HG02973 (cell line): ENCODE measurements around the gene ACOT2.
"Not testable (repeated sequence)": the region's sequence is repeated elsewhere in the genome, so short reads cannot be mapped to it uniquely, and the experiment has no call there.

Source experiments
- ATAC-seq: cut with Tn5 transposase; IDR thresholded peaks from one replicate; pipeline ENCODE4 v1.9.1; 2021; ENCODE audit warnings: moderate library complexity; ENCODE audit not compliant: unreplicated experiment

ACOT2 gene

DNA sequence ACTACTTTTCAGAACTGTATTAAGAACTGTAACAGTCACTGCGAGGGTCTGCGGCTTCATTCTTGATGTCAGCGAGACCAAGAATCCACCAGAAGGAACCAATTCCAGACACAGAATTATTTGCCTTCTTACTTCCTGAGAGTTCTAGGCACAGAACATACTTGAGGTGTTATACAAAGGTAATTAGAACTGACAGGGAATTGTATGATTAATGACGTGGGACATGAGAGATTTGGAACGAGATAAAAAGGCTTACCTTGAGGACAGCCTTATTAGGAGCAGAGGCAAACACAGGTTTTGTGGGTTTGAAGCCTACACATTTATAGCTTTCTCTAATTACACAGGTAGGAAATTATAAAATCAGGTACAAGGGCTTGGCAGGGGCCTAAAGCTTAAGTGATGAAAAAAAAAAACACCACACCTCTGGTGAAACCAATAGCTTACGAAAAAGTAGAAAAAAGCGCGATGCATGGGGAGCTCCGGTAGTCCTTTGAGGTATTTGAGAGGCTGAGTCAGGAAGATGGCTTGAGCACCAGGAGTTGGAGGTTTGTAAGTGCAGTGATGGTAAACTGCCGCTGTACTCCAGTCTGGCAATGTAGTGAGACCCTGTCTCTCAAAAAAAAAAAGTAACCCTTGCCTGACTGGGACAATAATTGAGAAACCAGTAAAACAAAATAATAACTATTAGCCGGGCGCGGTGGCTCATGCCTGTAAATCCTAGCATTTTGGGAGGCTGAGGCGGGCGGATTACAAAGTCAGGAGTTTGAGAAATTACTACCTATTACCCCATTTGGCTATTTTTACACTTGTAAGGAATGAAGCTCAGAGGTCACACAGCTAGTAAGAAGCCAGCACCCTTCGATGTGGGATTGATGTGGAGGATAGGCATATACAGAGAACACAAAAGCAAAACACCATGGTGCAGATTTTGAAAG is 795 bp upstream of the ACOT2 start:
- ATAC-seq: no peak

DNA sequence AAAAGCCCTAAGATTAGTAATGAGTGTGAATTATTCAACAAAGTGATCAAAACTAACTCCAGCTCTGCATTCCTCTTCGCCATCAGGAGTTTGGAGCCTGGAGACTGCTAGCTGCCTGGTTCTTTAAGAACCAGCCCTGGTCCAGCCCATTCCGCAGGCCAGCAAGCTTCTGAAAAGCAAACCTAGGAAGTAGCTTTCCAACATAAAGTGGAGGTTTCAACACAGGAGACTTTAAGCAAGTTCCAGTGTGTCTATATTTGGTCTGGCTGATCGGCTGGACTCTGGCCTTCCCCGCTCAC is 178 bp upstream of the ACOT2 start:
- ATAC-seq: not testable (repeated sequence)

DNA sequence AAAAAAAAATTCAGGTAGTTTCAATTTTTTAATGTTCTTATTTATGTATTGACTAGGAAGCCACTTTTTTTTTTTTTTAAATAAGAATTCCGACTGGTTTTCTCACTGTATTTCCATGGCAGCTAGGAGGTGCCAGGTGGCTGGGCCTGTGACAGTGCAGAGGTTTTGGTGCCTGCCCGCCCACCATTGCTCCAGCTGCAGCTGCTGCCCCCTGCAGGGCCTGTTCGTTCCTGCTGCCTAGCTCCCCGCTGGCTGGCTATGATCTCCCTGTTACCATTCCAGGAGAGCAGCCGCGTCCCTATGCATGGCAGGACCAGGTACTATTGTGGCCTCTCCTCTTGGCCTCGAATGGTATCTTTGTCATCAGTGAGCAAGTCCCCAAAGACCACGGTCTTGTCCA is 1.9 kb downstream of the ACOT2 start:
- ATAC-seq: peak; percentile 45

DNA sequence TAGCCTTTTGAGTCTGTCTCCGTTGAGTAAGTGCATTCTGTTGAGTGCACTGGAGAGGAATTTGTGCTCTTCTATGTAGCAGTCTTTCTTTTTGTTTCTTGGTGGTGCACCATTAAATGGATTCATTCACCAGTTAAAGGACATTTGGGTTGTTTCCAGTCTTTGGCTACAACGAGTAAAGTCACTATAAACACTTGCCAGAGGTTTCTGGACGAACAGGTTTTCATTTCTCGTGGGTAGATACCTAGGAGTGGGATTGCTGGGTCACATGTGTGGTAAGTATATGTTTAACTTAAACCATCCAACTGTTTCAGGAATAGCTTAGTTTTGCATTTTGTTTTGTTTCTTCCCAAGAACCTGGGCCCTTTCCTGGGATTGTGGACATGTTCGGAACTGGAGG is 4.0 kb downstream of the ACOT2 start:
- not testable (repeated sequence) for ATAC-seq

DNA sequence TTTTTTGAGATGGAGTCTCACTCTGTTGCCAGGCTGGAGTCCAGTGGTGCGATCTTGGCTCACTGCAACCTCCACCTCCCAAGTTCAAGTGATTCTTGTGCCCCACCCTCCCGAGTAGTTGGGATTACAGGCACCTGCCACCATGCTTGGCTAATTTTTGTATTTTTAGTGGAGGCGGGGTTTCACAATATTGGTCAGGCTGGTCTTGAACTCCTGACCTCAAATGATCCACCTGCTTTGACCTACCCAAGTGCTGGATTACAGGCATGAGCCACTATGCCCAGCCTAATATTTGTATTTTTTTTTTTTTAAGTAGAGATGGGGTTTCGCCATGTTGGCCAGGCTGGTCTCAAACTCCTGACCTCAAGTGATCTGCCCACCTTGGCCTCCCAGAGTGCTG is 4.7 kb downstream of the ACOT2 start:
- not testable (repeated sequence) for ATAC-seq

DNA sequence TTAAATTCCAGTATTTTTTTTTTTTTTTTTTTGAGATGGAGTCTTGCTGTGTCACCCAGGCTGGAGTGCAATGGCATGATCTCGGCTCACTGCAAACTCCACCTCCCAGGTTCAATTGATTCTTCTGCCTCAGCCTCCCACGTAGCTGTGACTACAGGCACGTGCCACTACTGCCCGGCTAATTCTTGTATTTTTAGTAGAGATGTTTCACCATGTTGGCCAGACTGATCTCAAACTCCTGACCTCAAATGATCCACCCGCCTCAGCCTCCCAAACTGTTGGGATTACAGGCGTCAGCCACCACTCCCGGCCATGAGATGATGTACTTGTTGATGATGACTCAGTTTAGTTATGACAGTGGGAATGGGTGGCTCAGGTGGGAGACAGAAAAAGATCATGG is 5.2 kb downstream of the ACOT2 start:
- ATAC-seq: not testable (repeated sequence)

DNA sequence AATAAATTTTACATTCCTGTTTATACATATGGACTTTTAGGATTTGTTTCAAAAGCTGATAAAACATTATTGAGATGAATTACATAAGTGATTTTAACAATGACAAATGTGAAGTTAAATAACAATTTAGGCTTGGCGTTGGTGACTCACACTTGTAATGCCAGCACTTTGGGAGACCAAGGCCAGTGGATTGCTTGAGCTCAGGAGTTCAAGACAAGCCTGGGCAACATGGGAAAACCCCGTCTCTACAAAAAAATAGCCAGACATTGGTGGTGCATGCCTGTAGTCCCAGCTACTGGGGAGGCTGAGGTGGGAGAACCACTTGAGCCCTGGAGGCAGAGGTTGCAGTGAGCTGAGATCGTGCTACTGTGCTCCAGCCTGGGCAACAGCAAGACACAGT is 7.4 kb downstream of the ACOT2 start:
- ATAC-seq: no peak

DNA sequence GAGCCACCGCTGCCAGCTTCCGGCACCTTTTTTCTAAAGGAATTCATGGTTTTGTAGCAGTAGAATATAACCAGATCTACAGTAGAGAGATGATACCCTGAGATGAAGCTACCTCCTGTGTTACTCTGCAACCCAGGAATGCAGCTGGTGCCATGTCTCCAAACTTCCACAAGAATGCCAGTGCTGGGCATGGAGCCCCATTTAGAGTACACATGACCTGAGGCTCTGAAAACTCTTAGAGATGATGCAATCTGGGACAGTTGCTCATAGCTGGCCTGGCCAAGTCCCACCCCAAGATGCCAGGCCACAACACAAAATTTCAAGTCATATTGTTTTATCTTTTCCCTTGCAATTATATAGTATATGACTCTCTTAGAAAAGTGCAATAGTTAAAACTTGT is 8.2 kb downstream of the ACOT2 start:
- ATAC-seq: not testable (repeated sequence)

DNA sequence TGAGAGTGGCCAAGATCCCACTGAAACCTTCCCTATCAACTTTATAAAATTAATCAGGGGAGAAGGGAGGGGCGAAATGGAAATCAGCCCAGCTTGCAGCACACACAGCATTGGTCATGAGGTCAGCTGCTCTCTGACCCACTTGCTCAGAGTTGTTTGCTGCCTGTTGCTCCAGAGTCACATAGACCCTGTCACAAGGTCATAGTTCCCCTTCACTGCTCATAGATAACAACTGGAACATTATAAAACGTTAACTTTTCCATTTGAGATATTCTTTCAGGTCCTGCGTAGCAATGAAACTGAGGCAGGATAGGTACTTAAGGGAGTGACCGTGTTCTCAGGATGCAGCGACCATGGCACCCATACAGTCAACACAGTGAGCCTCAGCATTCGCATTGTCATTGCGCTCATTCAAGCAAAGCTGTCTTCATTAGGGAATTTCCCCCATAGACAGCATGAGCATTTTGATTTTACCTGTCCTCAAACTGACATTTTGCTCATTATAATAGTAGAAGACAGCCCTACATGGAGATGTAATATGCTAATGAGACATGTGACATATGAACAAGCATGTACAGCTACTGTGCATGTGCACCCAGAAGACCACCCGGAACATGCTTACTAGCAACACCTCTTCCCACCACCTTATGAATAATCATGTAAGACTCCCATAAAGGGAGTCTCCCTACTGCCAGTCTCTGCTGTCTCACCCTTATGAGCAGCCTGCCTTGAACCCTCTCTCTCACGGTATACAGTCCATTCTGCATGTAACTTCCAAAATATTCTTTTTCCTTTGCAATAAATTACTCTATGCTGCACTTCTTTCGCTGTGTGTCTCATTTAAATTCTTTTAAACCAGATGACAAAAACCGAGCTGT is 13.3 kb downstream of the ACOT2 start:
- not testable (repeated sequence) for ATAC-seq

DNA sequence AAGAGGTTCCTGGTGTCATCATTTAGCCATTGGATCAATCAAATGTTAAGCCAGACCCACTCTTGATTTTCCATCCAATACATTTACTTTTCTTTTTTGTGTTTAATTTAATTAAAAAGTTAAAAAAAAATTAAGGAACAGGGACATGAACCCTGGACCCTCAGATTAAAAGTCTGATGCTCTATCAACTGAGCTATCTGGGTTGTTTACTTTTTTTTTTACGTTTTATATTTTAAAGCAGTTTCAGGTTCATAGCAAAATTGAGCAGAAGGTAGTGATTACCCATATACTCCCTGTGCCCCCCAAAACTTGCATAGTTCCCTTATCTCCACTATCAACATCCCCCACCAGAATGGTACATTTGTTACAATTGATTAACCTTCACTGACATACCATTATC is 19.7 kb downstream of the ACOT2 start:
- no peak for ATAC-seq

DNA sequence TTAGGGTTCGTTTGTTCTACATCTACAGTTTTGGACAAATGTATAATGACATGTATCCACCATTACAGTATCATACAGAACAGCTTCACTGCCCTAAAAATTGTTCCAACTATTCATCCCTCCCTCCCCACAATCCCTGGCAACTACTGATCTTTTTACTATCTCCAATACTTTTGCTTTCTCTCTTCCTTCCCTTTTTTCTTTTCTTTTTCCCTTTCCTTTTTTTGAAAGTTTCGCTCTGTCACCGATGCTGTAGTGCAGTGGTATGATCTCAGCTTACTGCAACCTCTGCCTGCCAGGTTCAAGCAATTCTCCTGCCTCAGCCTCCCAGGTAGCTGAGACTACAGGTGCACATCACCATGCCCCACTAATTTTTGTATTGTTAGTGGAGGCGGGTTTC is 20.1 kb downstream of the ACOT2 start:
- ATAC-seq: no peak

DNA sequence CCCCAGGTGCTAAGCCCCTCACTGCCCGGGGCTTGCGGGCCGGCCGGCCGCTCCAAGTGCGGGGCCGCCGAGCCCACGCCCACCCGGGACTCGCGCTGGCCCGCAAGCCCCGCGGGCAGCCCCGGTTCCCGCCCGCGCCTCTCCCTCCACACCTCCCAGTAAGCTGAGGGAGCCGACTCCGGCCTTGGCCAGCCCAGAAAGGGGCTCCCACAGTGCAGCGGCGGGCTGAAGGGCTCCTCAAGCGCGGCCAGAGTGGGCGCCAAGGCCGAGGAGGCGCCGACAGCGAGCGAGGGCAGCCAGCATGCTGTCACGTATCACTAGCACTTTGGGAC is 21.6 kb downstream of the ACOT2 start:
- ATAC-seq: not testable (repeated sequence)

DNA sequence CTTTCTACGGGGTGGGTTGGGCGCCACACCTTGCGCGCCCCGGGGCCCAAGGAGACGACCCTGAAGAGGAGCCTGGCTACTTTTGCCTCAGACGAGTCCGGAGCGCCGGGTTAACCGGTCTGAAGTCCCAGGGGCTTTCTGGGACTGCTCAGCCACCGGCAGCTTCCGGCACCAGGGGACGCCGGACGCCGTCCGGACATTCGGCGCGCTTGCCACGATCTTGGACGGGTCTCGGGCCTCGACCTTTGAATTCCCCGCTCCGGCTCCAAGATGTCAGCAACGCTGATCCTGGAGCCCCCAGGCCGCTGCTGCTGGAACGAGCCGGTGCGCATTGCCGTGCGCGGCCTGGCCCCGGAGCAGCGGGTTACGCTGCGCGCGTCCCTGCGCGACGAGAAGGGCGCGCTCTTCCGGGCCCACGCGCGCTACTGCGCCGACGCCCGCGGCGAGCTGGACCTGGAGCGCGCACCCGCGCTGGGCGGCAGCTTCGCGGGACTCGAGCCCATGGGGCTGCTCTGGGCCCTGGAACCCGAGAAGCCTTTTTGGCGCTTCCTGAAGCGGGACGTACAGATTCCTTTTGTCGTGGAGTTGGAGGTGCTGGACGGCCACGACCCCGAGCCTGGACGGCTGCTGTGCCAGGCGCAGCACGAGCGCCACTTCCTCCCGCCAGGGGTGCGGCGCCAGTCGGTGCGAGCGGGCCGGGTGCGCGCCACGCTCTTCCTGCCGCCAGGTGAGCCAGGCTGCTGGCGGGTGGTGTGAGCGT is 22.9 kb downstream of the ACOT2 start, which contains the start of gene ACOT4:
TSS of gene ACOT4 (plus strand) at position 184 of the 760 bp plus-strand sequence. CDS start at position 271, 87 bp downstream.
- ATAC-seq: no peak

DNA sequence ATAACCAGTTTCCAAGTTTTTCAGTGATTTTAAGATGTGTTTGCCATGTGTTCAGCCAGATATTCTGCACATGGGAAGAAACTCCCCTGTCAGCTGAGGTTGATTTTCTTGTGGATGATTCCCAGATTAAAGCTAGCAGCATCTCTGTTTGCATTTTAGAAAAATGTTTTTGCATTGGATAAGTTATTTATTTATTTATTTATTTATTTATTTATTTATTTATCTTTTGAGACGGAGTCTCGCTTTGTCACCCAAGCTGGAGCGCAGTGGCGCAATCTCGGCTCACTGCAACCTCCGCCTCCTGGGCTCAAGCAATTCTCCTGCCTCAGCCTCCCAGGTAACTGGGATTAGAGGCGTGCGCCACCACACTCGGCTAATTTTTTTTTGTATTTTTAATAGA is 25.5 kb downstream of the ACOT2 start:
- ATAC-seq: no peak

DNA sequence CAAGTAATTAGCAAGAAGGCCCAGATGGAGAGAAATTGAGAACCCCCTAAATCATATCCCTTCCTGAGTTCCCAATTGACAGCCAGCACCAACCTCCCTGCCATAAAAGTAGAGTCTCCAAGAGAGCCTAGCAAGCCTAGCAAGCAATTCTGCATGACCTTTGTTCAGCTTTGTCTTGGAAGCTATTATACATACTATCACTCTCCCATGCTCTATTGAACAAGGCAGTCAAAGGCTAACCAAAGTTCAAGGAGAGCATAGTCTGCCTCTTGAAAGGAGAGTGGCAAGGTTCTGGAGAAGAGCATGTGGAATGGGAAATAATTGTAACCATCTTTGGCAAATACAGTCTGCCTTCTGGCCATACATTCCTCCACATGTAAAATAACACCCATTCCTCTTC is 30.5 kb downstream of the ACOT2 start:
- ATAC-seq: no peak

DNA sequence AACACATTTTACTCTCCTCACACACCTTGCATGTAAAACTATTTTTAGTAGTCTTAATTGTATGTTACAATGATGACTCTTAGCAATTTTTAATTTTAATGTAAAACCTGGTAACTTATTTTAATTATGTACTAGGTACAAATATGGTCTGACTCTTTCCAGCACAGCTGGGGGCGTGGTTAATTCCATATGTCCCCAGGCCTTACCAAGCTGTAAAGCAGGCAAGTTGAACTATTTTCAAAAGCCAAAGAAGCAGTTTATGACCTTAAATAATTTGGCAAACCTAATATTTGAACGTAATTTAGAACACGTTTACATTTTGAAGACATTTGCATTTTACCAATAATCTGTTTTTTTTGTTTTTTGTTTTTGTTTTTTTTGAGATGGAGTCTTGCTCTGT is 34.0 kb downstream of the ACOT2 start:
- ATAC-seq: no peak

DNA sequence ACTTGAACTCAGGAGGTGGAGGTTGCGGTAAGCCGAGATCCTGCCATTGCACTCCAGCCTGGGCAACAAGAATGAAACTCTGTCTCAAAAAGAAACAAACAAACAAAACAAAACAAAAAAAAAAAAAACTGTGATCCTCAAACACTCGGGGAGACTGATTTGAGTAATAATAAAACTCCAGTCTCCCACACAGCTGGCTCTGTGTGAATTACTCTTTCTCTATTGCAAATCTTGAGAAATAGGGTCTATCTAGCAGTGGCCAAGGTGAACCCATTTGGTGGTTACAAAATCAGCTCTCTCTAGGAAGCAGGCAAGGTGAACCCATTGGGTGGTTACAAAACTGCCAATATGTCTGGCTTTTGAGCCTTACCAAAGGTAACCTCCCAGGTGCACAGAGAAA is 37.3 kb downstream of the ACOT2 start:
- no peak for ATAC-seq

DNA sequence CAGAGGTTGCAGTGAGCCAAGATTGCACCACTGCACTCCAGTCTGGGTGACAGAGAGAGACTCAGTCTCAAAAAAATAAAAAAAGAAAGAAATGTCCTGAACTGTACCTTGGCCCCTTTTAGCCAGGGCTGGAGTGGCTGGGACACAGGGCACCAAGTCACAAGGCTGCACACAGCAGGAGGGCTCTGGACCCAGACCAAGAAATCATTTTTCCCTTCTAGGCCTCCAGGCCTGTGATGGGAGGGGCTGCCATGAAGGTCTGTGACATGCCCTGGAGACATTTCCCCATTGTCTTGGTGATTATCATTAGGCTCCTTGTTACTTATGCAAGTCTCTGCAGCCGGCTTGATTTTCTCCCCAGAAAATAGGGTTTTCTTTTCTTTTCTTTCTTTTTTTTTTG is 38.2 kb downstream of the ACOT2 start:
- ATAC-seq: no peak

DNA sequence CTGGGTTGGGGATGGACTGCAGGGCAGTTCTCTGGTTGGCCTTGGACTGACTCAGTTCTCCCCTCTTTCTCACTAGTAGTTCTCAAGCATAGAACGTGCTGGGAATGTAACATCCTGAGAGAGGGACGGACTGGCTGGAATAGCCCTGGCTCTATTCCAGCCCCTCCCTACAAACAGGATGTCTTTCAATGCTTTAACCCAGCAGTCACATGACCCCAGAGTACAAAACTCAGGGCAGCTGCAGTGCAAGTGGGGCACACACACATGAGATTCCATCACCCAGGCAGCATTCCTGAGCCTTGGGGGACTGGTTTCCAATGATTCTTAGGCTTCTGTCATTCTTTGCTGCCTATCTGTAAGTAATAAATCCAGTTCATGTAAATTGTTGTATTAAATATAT is 41.7 kb downstream of the ACOT2 start:
- ATAC-seq: no peak

DNA sequence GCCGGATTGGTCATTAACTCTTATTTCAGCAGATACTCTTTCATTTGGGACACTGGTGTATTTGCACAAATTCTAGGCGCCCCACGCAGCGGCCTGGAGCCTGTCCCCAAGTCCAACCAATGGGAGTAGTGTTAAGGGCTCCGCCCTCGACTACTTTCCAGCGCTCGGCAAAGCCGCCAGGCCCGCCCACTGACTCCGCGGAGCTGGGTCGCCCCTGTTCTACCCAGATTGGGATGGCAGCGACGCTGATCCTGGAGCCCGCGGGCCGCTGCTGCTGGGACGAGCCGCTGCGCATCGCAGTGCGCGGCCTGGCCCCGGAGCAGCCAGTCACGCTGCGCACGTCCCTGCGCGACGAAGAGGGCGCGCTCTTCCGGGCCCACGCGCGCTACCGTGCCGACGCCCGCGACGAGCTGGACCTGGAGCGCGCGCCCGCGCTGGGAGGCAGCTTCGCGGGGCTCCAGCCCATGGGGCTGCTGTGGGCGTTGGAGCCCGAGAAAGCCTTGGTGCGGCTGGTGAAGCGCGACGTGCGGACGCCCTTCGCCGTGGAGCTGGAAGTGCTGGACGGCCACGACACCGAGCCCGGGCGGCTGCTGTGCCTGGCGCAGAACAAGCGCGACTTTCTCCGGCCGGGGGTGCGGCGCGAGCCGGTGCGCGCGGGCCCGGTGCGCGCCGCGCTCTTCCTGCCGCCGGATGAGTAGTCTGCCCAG is 43.5 kb downstream of the ACOT2 start, which contains the start of gene ACOT6:
TSS of gene ACOT6 (plus strand) at position 179 of the 707 bp plus-strand sequence. CDS start at position 234, 55 bp downstream.
- peak; percentile 58 for ATAC-seq

DNA sequence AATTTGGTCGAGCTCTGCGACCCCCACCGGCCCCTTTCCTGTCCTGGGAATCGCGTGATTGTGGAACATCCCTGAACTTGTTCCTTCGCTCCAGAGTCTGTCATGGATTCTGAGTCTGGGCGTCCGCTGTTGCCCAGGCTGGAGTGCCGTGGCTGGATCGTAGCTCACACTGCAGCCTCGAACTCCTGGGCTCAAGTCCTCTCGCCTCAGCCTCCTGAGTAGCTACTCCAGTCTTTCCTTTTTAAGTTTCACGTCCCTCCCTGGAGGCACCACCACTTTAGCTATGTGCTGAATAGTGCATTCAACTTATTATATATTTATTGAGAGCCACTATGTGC is 44.0 kb downstream of the ACOT2 start:
- ATAC-seq: no peak
